Measurements from ENCODE around the gene HNRNPA0.

HNRNPA0 gene

GRCh38 chr5:137754188-137754960 lies at the start of gene HNRNPA0:
TSS of gene HNRNPA0 (minus strand) at chr5:137754363. CDS start at chr5:137754066, 297 bp downstream.
- peak within 1 kb of the TSS; percentile 77 for H3K4me3 ChIP-seq (ENCODE audit: low read depth, low read length)
- DNase-seq (ENCODE audit: low read depth), result peak; percentile 99
- TF ChIP-seq CTCF (IDR thresholded peaks at IDR 0.05; ENCODE audit: insufficient read depth, low read depth, low read length, missing control alignments), result no peak

- no peak overlapping the region for H3K4me3 ChIP-seq (ENCODE audit: low read depth, low read length)
- no peak for TF ChIP-seq CTCF (IDR thresholded peaks at IDR 0.05; ENCODE audit: insufficient read depth, low read depth, low read length, missing control alignments)
Measured at GRCh38 chr5:137802282-137803210, 48.4 kb upstream of the HNRNPA0 start.

GRCh38 chr5:137800700-137801411 lies 46.7 kb upstream of the HNRNPA0 start:
- TF ChIP-seq CTCF (IDR thresholded peaks at IDR 0.05; ENCODE audit: insufficient read depth, low read depth, low read length, missing control alignments), result no peak
- no peak overlapping the region for H3K4me3 ChIP-seq (ENCODE audit: low read depth, low read length)
- no peak for DNase-seq (ENCODE audit: low read depth)

More at GRCh38 chr5:137802282-137803210, 48.4 kb upstream of the HNRNPA0 start:
- DNase-seq (ENCODE audit: low read depth), result no peak

GRCh38 chr5:137796279-137796678 lies 42.1 kb upstream of the HNRNPA0 start:
- no peak for TF ChIP-seq CTCF (IDR thresholded peaks at IDR 0.05; ENCODE audit: insufficient read depth, low read depth, low read length, missing control alignments)
- no peak for DNase-seq (ENCODE audit: low read depth)
- no peak overlapping the region for H3K4me3 ChIP-seq (ENCODE audit: low read depth, low read length)

- TF ChIP-seq CTCF (IDR thresholded peaks at IDR 0.05; ENCODE audit: insufficient read depth, low read depth, low read length, missing control alignments), result no peak
- no peak overlapping the region for H3K4me3 ChIP-seq (ENCODE audit: low read depth, low read length)
Measured at GRCh38 chr5:137794863-137795262, 40.7 kb upstream of the HNRNPA0 start.

GRCh38 chr5:137792303-137792702 lies 38.1 kb upstream of the HNRNPA0 start:
- no peak for DNase-seq (ENCODE audit: low read depth)
- H3K4me3 ChIP-seq (ENCODE audit: low read depth, low read length), result no peak overlapping the region
- TF ChIP-seq CTCF (IDR thresholded peaks at IDR 0.05; ENCODE audit: insufficient read depth, low read depth, low read length, missing control alignments), result no peak

More at GRCh38 chr5:137794863-137795262, 40.7 kb upstream of the HNRNPA0 start:
- no peak for DNase-seq (ENCODE audit: low read depth)
